Mesenchymal stem cell (in vitro differentiated cells and primary cell): ENCODE results near the gene ENTHD1.
"Not testable (repeated sequence)": the region's sequence is repeated elsewhere in the genome, so short reads cannot be mapped to it uniquely, and the experiment has no call there.

Experiments
- DNase-seq: peaks from one replicate; pipeline ENCODE4 v3.0.0-alpha.2; 2013
- H2AFZ ChIP-seq: one replicate; pipeline ENCODE4 v1.6.1; 2013; ENCODE audit warnings: low read depth, mild to moderate bottlenecking, control low read depth, inconsistent platforms, low read length, moderate library complexity
- H2AK5ac ChIP-seq: 2 replicates; pipeline ENCODE4 v1.6.1; 2013; ENCODE audit warnings: low read length, moderate library complexity, mild to moderate bottlenecking, inconsistent platforms; ENCODE audit not compliant: severe bottlenecking
- H2BK120ac ChIP-seq: one replicate; pipeline ENCODE4 v1.6.1; 2013; ENCODE audit warnings: low read depth, mild to moderate bottlenecking, inconsistent platforms, low read length, moderate library complexity
- H2BK12ac ChIP-seq, 2 experiments: one replicate each; pipeline ENCODE4 v1.6.1; 2013; ENCODE audit warnings: inconsistent platforms in 2 of 2, low read length in 2 of 2, mild to moderate bottlenecking in 2 of 2, moderate library complexity in 2 of 2, control low read depth in 1 of 2
- H2BK15ac ChIP-seq: one replicate; pipeline ENCODE4 v1.6.1; 2013; ENCODE audit warnings: mild to moderate bottlenecking, low read depth, inconsistent platforms; ENCODE audit not compliant: poor library complexity, severe bottlenecking
- H2BK5ac ChIP-seq: 2 replicates; pipeline ENCODE4 v1.6.1; 2013; ENCODE audit warnings: low read depth, mild to moderate bottlenecking, low read length, control low read depth, inconsistent platforms; ENCODE audit not compliant: poor library complexity, severe bottlenecking
- H3K14ac ChIP-seq, 2 experiments: one replicate each; pipeline ENCODE4 v1.6.1; 2013; ENCODE audit warnings: inconsistent platforms in 2 of 2, low read length in 2 of 2, control low read depth in 1 of 2, mild to moderate bottlenecking in 1 of 2, moderate library complexity in 1 of 2
- H3K18ac ChIP-seq, 2 experiments: one replicate each; pipeline ENCODE4 v1.6.1; 2013; ENCODE audit warnings: inconsistent platforms in 2 of 2, low read length in 2 of 2, control low read depth in 1 of 2, low read depth in 1 of 2, mild to moderate bottlenecking in 1 of 2
- H3K23ac ChIP-seq, 2 experiments: one replicate each; pipeline ENCODE4 v1.6.1; 2013; ENCODE audit warnings: inconsistent platforms in 2 of 2, low read length in 2 of 2, mild to moderate bottlenecking in 2 of 2, moderate library complexity in 2 of 2, control low read depth in 1 of 2
- H3K27ac ChIP-seq: 2 replicates; pipeline ENCODE4 v1.5.1; 2013; ENCODE audit warnings: mild to moderate bottlenecking, moderate library complexity, low read length, control low read depth, inconsistent platforms; ENCODE audit not compliant: poor library complexity, severe bottlenecking
- H3K27me3 ChIP-seq, 2 experiments: 2 replicates each; pipeline versions ENCODE4 v1.6.1 to v1.7.0; 2013; ENCODE audit warnings: low read length in 2 of 2, mild to moderate bottlenecking in 2 of 2, moderate library complexity in 2 of 2, control low read depth in 1 of 2, inconsistent platforms in 1 of 2; ENCODE audit not compliant: control insufficient read depth in 1 of 2, insufficient read depth in 1 of 2
- H3K36me3 ChIP-seq, 2 experiments: 2 replicates each; pipeline versions ENCODE4 v1.6.1 to v1.7.0; 2013; ENCODE audit warnings: low read length in 2 of 2, control low read depth in 1 of 2, inconsistent platforms in 1 of 2, low read depth in 1 of 2, mild to moderate bottlenecking in 1 of 2; ENCODE audit not compliant: insufficient read depth in 2 of 2, control insufficient read depth in 1 of 2
- H3K4ac ChIP-seq, 2 experiments: one replicate each; pipeline ENCODE4 v1.6.1; 2013; ENCODE audit warnings: inconsistent platforms in 2 of 2, low read length in 2 of 2, mild to moderate bottlenecking in 2 of 2, moderate library complexity in 2 of 2, control low read depth in 1 of 2, low read depth in 1 of 2
- H3K4me1 ChIP-seq: 2 replicates; pipeline ENCODE4 v1.6.1; 2013; ENCODE audit warnings: low read depth, low read length, control low read depth; ENCODE audit not compliant: control insufficient read depth, insufficient read depth
- H3K4me2 ChIP-seq: 2 replicates; pipeline ENCODE4 v1.6.1; 2013; ENCODE audit warnings: low read length, mild to moderate bottlenecking, inconsistent platforms; ENCODE audit not compliant: poor library complexity, severe bottlenecking
- H3K4me3 ChIP-seq, 2 experiments: 2 replicates each; pipeline versions ENCODE4 v1.5.1 to v1.7.0; 2013; ENCODE audit warnings: low read length in 2 of 2, mild to moderate bottlenecking in 2 of 2, control low read depth in 1 of 2, low read depth in 1 of 2; ENCODE audit not compliant: insufficient read depth in 1 of 2
- H3K79me1 ChIP-seq: replicated peaks from 2 replicates; pipeline ENCODE4 v1.6.1; 2013; ENCODE audit warnings: mild to moderate bottlenecking, control low read depth, low read length, inconsistent platforms; ENCODE audit not compliant: poor library complexity, severe bottlenecking
- H3K9ac ChIP-seq: 2 replicates; pipeline ENCODE4 v1.7.0; 2013; ENCODE audit warnings: mild to moderate bottlenecking, low read length, moderate library complexity
- H3K9me3 ChIP-seq: 2 replicates; pipeline ENCODE4 v1.7.0; 2013; ENCODE audit warnings: mild to moderate bottlenecking, low read length; ENCODE audit not compliant: control insufficient read depth
- H4K8ac ChIP-seq: one replicate; pipeline ENCODE4 v1.6.1; 2013; ENCODE audit warnings: inconsistent platforms, mild to moderate bottlenecking, low read length, moderate library complexity
- H4K91ac ChIP-seq: one replicate; pipeline ENCODE4 v1.6.1; 2013; ENCODE audit warnings: mild to moderate bottlenecking, low read length, inconsistent platforms
- WGBS: methylation state at CpG from one replicate; pipeline ENCODE4 v1.1.7; 2013; ENCODE audit warnings: mixed read lengths; 5-methylcytosine and 5-hydroxymethylcytosine counted together

ENTHD1 gene

GRCh38 chr22:39847477-39847876 is 46.1 kb downstream of the ENTHD1 start:
- Histone ChIP-seq H3K4me2 (no peak overlapping the region), H3K79me1 (no peaks in the 10 kb centered on the region), H3K4ac (no peak overlapping the region), H4K91ac (no peak overlapping the region), H3K27me3 (peaks cover 4 to 6% of the 10 kb centered on the region in 2 experiments), H2BK120ac (no peak overlapping the region), H2BK12ac (no peak overlapping the region), H2BK15ac (no peak overlapping the region), H3K23ac (no peak overlapping the region), H3K4me3 (no peak overlapping the region), H3K9me3 (no peaks in the 10 kb centered on the region), H3K36me3 (no peaks in the 10 kb centered on the region), H3K4me1 (no peaks in the 10 kb centered on the region), H2AFZ (no peak overlapping the region), H2BK5ac (no peak overlapping the region), H2AK5ac (no peak overlapping the region), H3K14ac (no peak overlapping the region), H3K18ac (no peak overlapping the region), H3K27ac (no peak overlapping the region), H3K9ac (no peak overlapping the region), H4K8ac (no peak overlapping the region)
- 100% methylated on average over 1 of the region's 3 CpGs for WGBS
- DNase-seq = no peak

- H3K79me1 ChIP-seq, H3K4me3 ChIP-seq, H2BK120ac ChIP-seq, H2BK15ac ChIP-seq, H3K27ac ChIP-seq, H3K4ac ChIP-seq, H4K91ac ChIP-seq, H3K9me3 ChIP-seq, H3K4me1 ChIP-seq, H3K18ac ChIP-seq, H3K9ac ChIP-seq, H2BK12ac ChIP-seq, H2BK5ac ChIP-seq, H2AFZ ChIP-seq, DNase-seq, H2AK5ac ChIP-seq, H4K8ac ChIP-seq, H3K23ac ChIP-seq, H3K14ac ChIP-seq, H3K4me2 ChIP-seq, H3K36me3 ChIP-seq, H3K27me3 ChIP-seq: not testable (repeated sequence)
- WGBS = 100% methylated on average over 1 of the region's 1 CpG
Measured at GRCh38 chr22:39846539-39846938, 47.0 kb downstream of the ENTHD1 start.

- Histone ChIP-seq H2BK15ac (no peak overlapping the region), H3K36me3 (no peaks in the 10 kb centered on the region), H3K14ac (no peak overlapping the region), H3K27me3 (peaks cover 4 to 6% of the 10 kb centered on the region in 2 experiments), H3K27ac (no peak overlapping the region), H3K4me1 (no peaks in the 10 kb centered on the region), H4K91ac (no peak overlapping the region), H3K4ac (no peak overlapping the region), H4K8ac (no peak overlapping the region), H2BK12ac (no peak overlapping the region), H3K9ac (no peak overlapping the region), H3K79me1 (no peaks in the 10 kb centered on the region), H2AK5ac (no peak overlapping the region), H3K9me3 (no peaks in the 10 kb centered on the region), H2BK120ac (no peak overlapping the region), H2BK5ac (no peak overlapping the region), H3K4me3 (no peak overlapping the region), H2AFZ (no peak overlapping the region), H3K4me2 (no peak overlapping the region), H3K18ac (no peak overlapping the region), H3K23ac (no peak overlapping the region)
- DNase-seq = no peak
- WGBS = 100% methylated on average over 2 of the region's 3 CpGs
Measured at GRCh38 chr22:39845529-39845928, 48.0 kb downstream of the ENTHD1 start.

GRCh38 chr22:39839917-39840510 is 53.5 kb downstream of the ENTHD1 start:
- WGBS = 92% methylated on average over 4 of the region's 5 CpGs

More at GRCh38 chr22:39839917-39840510, 53.5 kb downstream of the ENTHD1 start:
- Histone ChIP-seq H2BK12ac (no peak overlapping the region), H3K14ac (no peak overlapping the region), H3K4me2 (no peak overlapping the region), H3K4me3 (no peak overlapping the region), H4K91ac (no peak overlapping the region), H2BK5ac (no peak overlapping the region), H3K4ac (no peak overlapping the region), H2AK5ac (no peak overlapping the region), H2BK15ac (no peak overlapping the region), H3K9me3 (no peaks in the 10 kb centered on the region), H2AFZ (no peak overlapping the region), H3K79me1 (no peaks in the 10 kb centered on the region), H3K36me3 (no peaks in the 10 kb centered on the region), H3K27ac (no peak overlapping the region), H4K8ac (no peak overlapping the region), H2BK120ac (no peak overlapping the region), H3K4me1 (no peaks in the 10 kb centered on the region), H3K18ac (no peak overlapping the region), H3K9ac (no peak overlapping the region), H3K27me3 (peaks cover 4 to 17% of the 10 kb centered on the region in 2 experiments), H3K23ac (no peak overlapping the region)
- no peak for DNase-seq
